Endothelial cell of umbilical vein (primary cell): ENCODE results near the gene WBP2. TPM values are rescaled to one million over a fixed set of nuclear protein-coding genes. Genes with fewer than 3 reads are reported as not detected.

Source experiments
- BruUV-seq: library from RNA; stranded (reverse); fragments of 400-500 nt; replicated peaks from 2 replicates; lab custom pipeline; 2021; lab: Mats Ljungman, UMichigan
- CTCF ChIA-PET: fragments of 300-600, 350-600 bp; sonication (Branson Sonifier 250); formaldehyde crosslinking; loops from one replicate; lab custom pipeline; 2021; ENCODE audit warnings: antibody characterized with exemption, inconsistent platforms; lab: Charles Lee
- POLR2A ChIA-PET: fragments of 300-600, 350-600 bp; sonication (Branson Sonifier 250); formaldehyde crosslinking; loops from one replicate; lab custom pipeline; 2021; ENCODE audit warnings: antibody characterized with exemption, inconsistent platforms; lab: Charles Lee
- DNase-seq: peaks from one replicate; pipeline ENCODE4 v3.0.0-alpha.2; 2011; ENCODE audit warnings: low read depth, low spot score
- FAIRE-seq: peaks from 2 replicates; lab custom pipeline; 2011; peaks lifted over from hg19 to GRCh38; lab: Jason Lieb, UNC
- H2AFZ ChIP-seq: 2 replicates; pipeline ENCODE4 v1.6.0; 2012; ENCODE audit warnings: low read depth, low read length, control low read depth, inconsistent platforms
- H3K27ac ChIP-seq: 2 replicates; pipeline ENCODE4 v1.5.1; 2011; ENCODE audit warnings: low read depth, mild to moderate bottlenecking, control low read depth, low read length, moderate library complexity; ENCODE audit not compliant: insufficient read depth
- H3K27me3 ChIP-seq, 2 experiments: 2 replicates each; pipeline versions ENCODE4 v1.6.0 to v1.6.1; 2011; ENCODE audit warnings: low read length in 2 of 2, mixed read lengths in 1 of 2; ENCODE audit not compliant: control insufficient read depth in 2 of 2, insufficient read depth in 2 of 2
- H3K36me3 ChIP-seq, 2 experiments: 2 replicates in 1 of 2; 3 replicates in 1 of 2; pipeline ENCODE4 v1.5.1; 2011; ENCODE audit warnings: low read length in 2 of 2, mild to moderate bottlenecking in 1 of 2, moderate library complexity in 1 of 2; ENCODE audit not compliant: control insufficient read depth in 2 of 2, insufficient read depth in 2 of 2; ENCODE audit errors: extremely low read depth in 1 of 2
- H3K4me1 ChIP-seq: 3 replicates; pipeline ENCODE4 v1.5.1; 2011; ENCODE audit warnings: mild to moderate bottlenecking, low read length; ENCODE audit not compliant: control insufficient read depth, insufficient read depth; ENCODE audit errors: extremely low read depth
- H3K4me2 ChIP-seq: 2 replicates; pipeline ENCODE4 v1.6.1; 2011; ENCODE audit warnings: low read length, control low read depth, mixed read lengths; ENCODE audit not compliant: insufficient read depth
- H3K4me3 ChIP-seq, 3 experiments: fragments of 200-600 bp in 1 of 3; sonication (generic), shearing (Covaris generic) in 1 of 3; replicated peaks in 1 of 3; 2 replicates each; pipeline ENCODE4 v1.5.1; 2011 to 2016; ENCODE audit warnings: control low read depth in 3 of 3, low read length in 3 of 3, mild to moderate bottlenecking in 2 of 3, inconsistent platforms in 1 of 3, low read depth in 1 of 3, moderate library complexity in 1 of 3; ENCODE audit not compliant: insufficient read depth in 1 of 3
- H3K79me2 ChIP-seq: 2 replicates; pipeline ENCODE4 v1.6.0; 2012; ENCODE audit warnings: low read length, inconsistent platforms; ENCODE audit not compliant: control insufficient read depth, insufficient read depth
- H3K9ac ChIP-seq: replicated peaks from 2 replicates; pipeline ENCODE3; 2011; ENCODE audit warnings: low read length, control low read depth; ENCODE audit not compliant: insufficient read depth; ENCODE audit errors: extremely low read depth
- H3K9me1 ChIP-seq: replicated peaks from 3 replicates; pipeline ENCODE4 v1.6.0; 2011; ENCODE audit warnings: mild to moderate bottlenecking, low read length; ENCODE audit not compliant: control insufficient read depth, insufficient read depth; ENCODE audit errors: extremely low read depth
- H3K9me3 ChIP-seq: replicated peaks from 2 replicates; pipeline ENCODE4 v1.5.1; 2012; ENCODE audit warnings: low read length, inconsistent platforms; ENCODE audit not compliant: control insufficient read depth, insufficient read depth
- H4K20me1 ChIP-seq: replicated peaks from 2 replicates; pipeline ENCODE3; 2011; ENCODE audit warnings: mild to moderate bottlenecking, low read length; ENCODE audit not compliant: control insufficient read depth, insufficient read depth; ENCODE audit errors: extremely low read depth
- CTCF ChIP-seq, 2 donors: IDR thresholded peaks; 1 replicate in 1 of 2; 2 replicates in 1 of 2; pipeline ENCODE4 v1.5.1; 2011; ENCODE audit warnings: low read length in 2 of 2, mild to moderate bottlenecking in 2 of 2, moderate library complexity in 2 of 2, control low read depth in 1 of 2, inconsistent platforms in 1 of 2, low read depth in 1 of 2; ENCODE audit not compliant: insufficient read depth in 1 of 2; ENCODE audit errors: extremely low read depth in 1 of 2
- EZH2 ChIP-seq: IDR thresholded peaks from 2 replicates; pipeline ENCODE4 v1.6.1; 2012; ENCODE audit warnings: borderline replicate concordance, low read depth, mild to moderate bottlenecking, moderate library complexity, low read length, inconsistent platforms; ENCODE audit not compliant: severe bottlenecking
- FOS ChIP-seq: IDR thresholded peaks from 2 replicates; pipeline ENCODE4 v1.6.1; 2011; ENCODE audit warnings: mild to moderate bottlenecking, low read length, moderate library complexity, borderline replicate concordance; ENCODE audit not compliant: insufficient read depth
- GATA2 ChIP-seq: IDR thresholded peaks from 2 replicates; pipeline ENCODE4 v1.7.0; 2011; ENCODE audit warnings: low read depth, mild to moderate bottlenecking, moderate library complexity, mixed read lengths, low read length; ENCODE audit not compliant: insufficient read length, insufficient read depth
- JUN ChIP-seq: IDR thresholded peaks from 2 replicates; pipeline ENCODE4 v1.6.1; 2011; ENCODE audit warnings: borderline replicate concordance, low read depth; ENCODE audit not compliant: insufficient read length, insufficient read depth
- MYC ChIP-seq: IDR thresholded peaks from one replicate; pipeline ENCODE4 v1.6.1; 2011; ENCODE audit warnings: mild to moderate bottlenecking, low read depth, low read length
- POLR2A ChIP-seq: IDR thresholded peaks from 2 replicates; pipeline ENCODE4 v1.6.1; 2012; ENCODE audit warnings: low read depth, mild to moderate bottlenecking, control low read depth, low read length
- POLR2AphosphoS5 ChIP-seq: IDR thresholded peaks from 2 replicates; pipeline ENCODE4 v1.6.1; 2012; ENCODE audit warnings: low read depth, mild to moderate bottlenecking, control low read depth, low read length, moderate library complexity; ENCODE audit not compliant: insufficient read depth
- dilution Hi-C: fragments of 300-500 bp; cut with MboI; formaldehyde crosslinking; loops from one replicate; pipeline ENCODE4 v1.15.0; 2019; ENCODE audit warnings: low sequenced_read_pairs; ENCODE audit not compliant: extremely low pct_ligation_motif_present
- intact Hi-C: fragments of 100-400 bp; cut with micrococcal nuclease; formaldehyde crosslinking; loops from one replicate; pipeline ENCODE4 v1.10.0; 2022
- polyA plus RNA-seq, 4 experiments: library from polyadenylated mRNA; depleted of rRNA in 3 of 4; stranded (reverse) in 3 of 4; unstranded in 1 of 4; fragments of >200 nt; gene quantifications; 2 replicates each; pipeline versions ENCODE4 v1.2.1 to v1.2.3, GENCODE V29; 2011 to 2012; ENCODE audit warnings: missing spikeins in 1 of 4
- total RNA-seq: library from RNA; stranded (reverse); gene quantifications from 2 replicates; pipeline ENCODE4 v1.2.3, GENCODE V29; 2021
- TF ChIP-seq, protein P1 (sequence below): IDR thresholded peaks from 2 replicates; pipeline ENCODE4 v1.6.1; 2011; ENCODE audit not compliant: insufficient read depth, insufficient read length

Gene WBP2
- total and polyA plus RNA-seq, 2 donors (not counting 3 experiments of a cell fraction or from before 2014, with no cell fraction given) = 81.5 to 126 TPM

DNA sequence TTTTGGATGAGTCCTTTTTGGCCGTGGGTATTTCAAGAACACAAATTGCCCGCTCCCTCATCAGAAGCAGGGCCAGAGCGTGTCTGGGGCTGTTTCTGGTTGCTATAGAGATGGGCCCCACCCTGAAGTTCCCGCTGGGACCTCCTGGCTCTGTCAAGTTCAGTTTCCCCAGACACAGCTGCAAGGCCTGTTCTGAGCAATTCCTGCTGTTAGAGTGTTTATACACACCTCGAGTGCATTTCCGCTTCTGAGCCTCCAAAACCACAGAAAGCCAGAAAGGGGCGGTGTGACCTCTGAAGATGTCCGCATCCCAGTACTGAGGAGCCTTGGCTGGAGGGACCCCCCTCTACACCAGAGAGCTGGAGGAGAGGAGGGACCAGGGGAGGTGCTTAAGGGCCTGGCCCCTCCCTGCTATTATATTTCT is 9.3 kb upstream of the WBP2 start:
- CTCF ChIA-PET = interaction anchor here (0.7 to 0.8 kb wide), 2 partner anchors 9 to 518 kb away, joined by 3 to 4 read pairs; partner anchors contain the start of gene WBP2

More for the DNA sequence above, 9.3 kb upstream of the WBP2 start:
- Histone ChIP-seq H3K9ac (no peak overlapping the region), H3K27ac (no peak overlapping the region), H3K4me3 (no peak overlapping the region), H3K79me2 (no peaks in the 10 kb centered on the region), H3K4me2 (no peak overlapping the region), H4K20me1 (no peaks in the 10 kb centered on the region), H3K27me3 (no peaks in the 10 kb centered on the region), H3K36me3 (no peaks in the 10 kb centered on the region), H3K9me3 (no peaks in the 10 kb centered on the region), H3K9me1 (no peaks in the 10 kb centered on the region), H2AFZ (no peak overlapping the region), H3K4me1 (peaks cover under 1% of the 10 kb centered on the region)
- POLR2A ChIA-PET = interaction anchor here (1.0 kb wide), 1 partner anchor 13 kb away, joined by 3 read pairs; no protein-coding TSS in a partner anchor
- no peak for FAIRE-seq
- intact Hi-C loops = no loop called here
- no peak for DNase-seq
- dilution Hi-C loops = no loop called here
- BruUV-seq = no TSS peak
- no peak for TF ChIP-seq EZH2
- no peak for TF ChIP-seq POLR2A
- TF ChIP-seq, protein P1, sequence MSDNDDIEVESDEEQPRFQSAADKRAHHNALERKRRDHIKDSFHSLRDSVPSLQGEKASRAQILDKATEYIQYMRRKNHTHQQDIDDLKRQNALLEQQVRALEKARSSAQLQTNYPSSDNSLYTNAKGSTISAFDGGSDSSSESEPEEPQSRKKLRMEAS = no peak
- TF ChIP-seq POLR2AphosphoS5 = no peak
- no peak for TF ChIP-seq GATA2
- no peak for TF ChIP-seq MYC
- no peak for TF ChIP-seq CTCF (IDR thresholded peaks at IDR 0.05; ENCODE audit: extremely low read depth in 1 of 2, insufficient read depth in 1 of 2, low read depth in 1 of 2, low read length in 2 of 2)
- no peak for TF ChIP-seq JUN
- no peak for TF ChIP-seq FOS
